SK-MEL-5 (cell line): ENCODE results near the gene GOT1. TPM values are rescaled to one million over a fixed set of nuclear protein-coding genes. Genes with fewer than 3 reads are reported as not detected.

Experiments
- DNase-seq: peaks from one replicate; pipeline ENCODE4 v3.0.0-alpha.2; 2016; ENCODE audit warnings: low read depth, low spot score
- in situ Hi-C: cut with HindIII; loops from 2 replicates; pipeline ENCODE4 v1.10.0; 2016; ENCODE audit warnings: low sequenced_read_pairs, high pct_unique_total_duplicates, low pct_unique_long_range_greater_than_20kb
- total RNA-seq: library from RNA; depleted of rRNA; stranded (reverse); fragments of >200 nt; shearing (Covaris generic); gene quantifications from 2 replicates; pipeline ENCODE4 v1.2.3, GENCODE V29; 2014

Gene GOT1
- total RNA-seq, 1 experiment from 2014 or later, result 37.0 TPM

GRCh38 chr10:99442394-99442793, 12.0 kb upstream of the GOT1 start:
- DNase-seq, result no peak
- in situ Hi-C loops, result no loop called here

- no peak for DNase-seq
- in situ Hi-C loops, result no loop called here
These were observed 8.5 kb upstream of the GOT1 start for GRCh38 chr10:99438890-99439289.

GRCh38 chr10:99435986-99436638, 5.7 kb upstream of the GOT1 start:
- DNase-seq, result peak; percentile 63
- in situ Hi-C loops, result no loop called here

- no peak for DNase-seq
- in situ Hi-C loops, result no loop called here
These were observed 3.1 kb upstream of the GOT1 start for GRCh38 chr10:99433378-99434020.

GRCh38 chr10:99432881-99433280, 2.5 kb upstream of the GOT1 start:
- in situ Hi-C loops, result no loop called here
- no peak for DNase-seq

GRCh38 chr10:99432047-99432446, 1.6 kb upstream of the GOT1 start:
- in situ Hi-C loops, result no loop called here

GRCh38 chr10:99431190-99431760, 851 bp upstream of the GOT1 start:
- in situ Hi-C loops, result no loop called here
- peak; percentile 37 for DNase-seq

More at GRCh38 chr10:99432047-99432446, 1.6 kb upstream of the GOT1 start:
- DNase-seq, result no peak

- no peak for DNase-seq
- in situ Hi-C loops, result no loop called here
These were observed 341 bp downstream of the GOT1 start for GRCh38 chr10:99430116-99430450.

GRCh38 chr10:99429517-99430095, 818 bp downstream of the GOT1 start:
- no peak for DNase-seq
- in situ Hi-C loops, result no loop called here

- in situ Hi-C loops, result no loop called here
- no peak for DNase-seq
These were observed 2.7 kb downstream of the GOT1 start for GRCh38 chr10:99427566-99428190.

- in situ Hi-C loops, result no loop called here
These were observed 3.7 kb downstream of the GOT1 start for GRCh38 chr10:99426689-99427088.

GRCh38 chr10:99425204-99425603, 5.2 kb downstream of the GOT1 start:
- no peak for DNase-seq
- in situ Hi-C loops, result no loop called here

More at GRCh38 chr10:99426689-99427088, 3.7 kb downstream of the GOT1 start:
- no peak for DNase-seq

- DNase-seq, result no peak
- in situ Hi-C loops, result no loop called here
These were observed 5.8 kb downstream of the GOT1 start for GRCh38 chr10:99424656-99425055.

GRCh38 chr10:99422529-99423096, 7.8 kb downstream of the GOT1 start:
- in situ Hi-C loops, result no loop called here
- no peak for DNase-seq

- DNase-seq, result no peak
- in situ Hi-C loops, result no loop called here
These were observed 9.1 kb downstream of the GOT1 start for GRCh38 chr10:99421233-99421739.

- DNase-seq, result no peak
- in situ Hi-C loops, result no loop called here
These were observed 10.7 kb downstream of the GOT1 start for GRCh38 chr10:99419688-99420087.

- in situ Hi-C loops, result no loop called here
These were observed 11.4 kb downstream of the GOT1 start for GRCh38 chr10:99418910-99419624.

More at GRCh38 chr10:99418910-99419624, 11.4 kb downstream of the GOT1 start:
- no peak for DNase-seq
